Stimulated activated CD4-positive, alpha-beta T cell treated with anti-CD3 and anti-CD28 coated beads, Interleukin-12 subunit alpha, Interleukin-12 subunit beta, amount 100 ng/mL, for 24 hours (primary cell): ENCODE data around the gene LAMA4.
"Not testable (repeated sequence)": the region's sequence is repeated elsewhere in the genome, so short reads cannot be mapped to it uniquely, and the experiment has no call there.

ENCODE experiments used
- DNase-seq, 2 experiments: peaks; one replicate each; pipeline ENCODE4 v3.0.0-alpha.2; 2020; ENCODE audit warnings: low read depth in 2 of 2

LAMA4 gene

DNA sequence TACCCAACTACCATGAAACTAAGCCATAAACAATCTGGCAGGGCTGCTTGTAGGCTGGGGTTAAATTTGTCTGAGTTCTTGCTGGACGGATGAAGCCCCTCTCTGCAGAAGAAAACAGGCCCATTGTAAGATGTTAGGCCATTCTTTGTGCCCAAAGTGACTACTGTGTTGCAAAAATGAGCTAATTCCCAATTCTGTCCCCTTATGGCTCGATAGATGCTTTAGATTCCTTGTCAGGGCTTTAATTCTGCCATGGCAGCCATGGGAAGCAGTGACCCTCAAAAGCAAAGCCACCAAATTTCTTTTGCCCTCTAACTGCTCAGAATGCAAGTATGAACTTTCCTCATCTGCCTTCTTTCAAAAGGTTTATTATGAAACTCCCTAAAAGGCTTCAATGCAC is 45.2 kb downstream of the LAMA4 start:
- no peak for DNase-seq

DNA sequence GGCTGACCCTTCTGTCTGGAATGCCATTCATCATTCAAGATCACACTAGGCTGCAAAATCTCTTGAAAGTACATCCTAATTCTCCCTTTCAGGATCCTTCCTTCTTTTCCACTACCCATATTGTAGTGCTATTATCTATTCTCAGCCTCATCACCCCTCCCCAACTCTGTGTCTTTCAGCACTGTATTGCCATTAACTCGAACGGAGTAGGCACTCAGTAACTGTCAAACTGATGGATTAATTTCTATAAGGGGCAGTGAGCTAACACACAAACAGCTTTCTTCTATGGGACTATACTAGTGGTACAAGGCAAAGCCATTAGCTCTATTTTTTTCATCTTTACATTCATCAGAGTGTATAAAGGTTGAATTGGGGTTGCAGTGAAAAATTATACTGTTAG is 46.6 kb downstream of the LAMA4 start:
- no peak for DNase-seq

DNA sequence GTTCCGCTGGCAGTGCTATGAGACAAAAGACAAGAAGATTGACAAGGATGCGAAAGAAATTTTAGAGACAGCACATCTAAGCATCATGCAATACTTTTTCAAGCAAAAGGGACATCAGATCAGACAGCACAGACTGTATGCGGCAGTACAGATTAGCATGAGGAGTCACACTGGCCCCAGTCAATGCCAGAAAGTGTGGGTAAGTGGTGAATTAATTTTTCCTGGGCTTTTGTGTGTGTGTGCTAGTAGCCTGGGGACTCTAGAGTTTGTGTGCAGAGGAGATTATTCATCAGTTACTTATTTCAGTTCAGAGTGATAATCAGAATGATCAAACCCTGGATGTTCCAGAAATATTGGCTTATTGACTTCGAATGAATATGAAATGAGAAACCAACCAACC is 47.2 kb downstream of the LAMA4 start:
- no peak for DNase-seq

DNA sequence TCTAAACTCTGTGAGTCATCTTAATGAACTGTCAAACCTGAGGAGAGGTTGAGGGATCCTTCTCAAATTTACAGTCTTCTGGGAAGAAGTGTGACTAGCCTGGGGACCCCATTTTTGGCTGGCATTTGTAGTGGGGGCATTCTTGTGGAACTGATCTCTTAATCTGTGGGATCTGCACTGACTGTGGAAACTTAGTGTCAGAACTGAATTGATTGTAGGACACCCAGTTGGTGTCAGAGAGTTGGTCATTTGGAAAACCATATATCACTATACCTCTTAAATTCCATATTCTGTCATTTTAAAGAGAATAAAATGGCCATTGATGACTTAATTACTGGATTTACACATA is 48.3 kb downstream of the LAMA4 start:
- no peak for DNase-seq

DNA sequence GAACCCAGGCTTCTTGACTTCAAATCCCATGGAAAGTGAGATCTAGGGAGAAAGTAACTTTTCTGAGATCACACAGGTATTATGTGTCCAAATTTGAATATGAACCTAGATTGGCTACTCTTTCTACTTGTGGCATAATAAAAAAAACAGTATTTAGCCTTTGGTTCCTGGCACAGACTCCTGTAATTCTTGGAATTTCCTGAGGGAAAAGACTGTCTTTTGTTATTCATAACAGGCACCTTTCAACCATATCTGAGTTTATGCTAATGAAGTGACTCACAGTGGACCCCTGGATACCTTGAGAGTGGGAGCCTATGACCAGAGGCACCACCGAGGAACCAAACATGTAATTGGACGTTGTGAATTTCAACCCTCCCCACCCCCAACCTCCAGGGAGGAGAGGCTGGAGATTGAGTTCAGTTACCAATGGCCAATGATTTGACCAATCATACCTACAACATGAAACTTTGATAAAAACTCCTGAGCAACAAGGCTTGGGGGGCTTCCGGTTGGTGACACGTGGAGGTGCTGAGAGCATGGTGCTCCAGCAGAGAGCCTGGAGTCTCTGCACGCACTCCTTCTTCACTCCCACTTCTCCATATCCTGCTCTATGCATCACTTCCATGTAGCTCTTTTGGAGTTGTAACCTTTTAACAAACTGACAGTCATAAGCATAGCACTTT is 48.8 kb downstream of the LAMA4 start:
- no peak for DNase-seq

DNA sequence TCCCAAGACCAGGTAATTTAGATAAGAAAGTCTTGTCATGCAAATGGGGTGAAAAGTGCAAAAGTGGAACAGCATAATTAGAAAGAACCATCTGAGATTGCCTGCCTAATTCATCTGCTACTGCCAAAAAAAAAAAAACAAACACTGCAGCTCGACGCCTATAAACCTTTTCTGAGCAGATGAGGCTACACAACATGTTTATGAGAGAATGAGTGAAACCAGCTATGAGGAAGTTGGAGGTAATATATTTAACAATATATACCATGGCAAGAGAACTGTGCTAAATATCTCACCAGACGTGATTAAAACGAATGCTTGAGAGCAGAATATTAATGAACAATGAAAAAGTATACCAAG is 50.0 kb downstream of the LAMA4 start:
- DNase-seq = no peak

DNA sequence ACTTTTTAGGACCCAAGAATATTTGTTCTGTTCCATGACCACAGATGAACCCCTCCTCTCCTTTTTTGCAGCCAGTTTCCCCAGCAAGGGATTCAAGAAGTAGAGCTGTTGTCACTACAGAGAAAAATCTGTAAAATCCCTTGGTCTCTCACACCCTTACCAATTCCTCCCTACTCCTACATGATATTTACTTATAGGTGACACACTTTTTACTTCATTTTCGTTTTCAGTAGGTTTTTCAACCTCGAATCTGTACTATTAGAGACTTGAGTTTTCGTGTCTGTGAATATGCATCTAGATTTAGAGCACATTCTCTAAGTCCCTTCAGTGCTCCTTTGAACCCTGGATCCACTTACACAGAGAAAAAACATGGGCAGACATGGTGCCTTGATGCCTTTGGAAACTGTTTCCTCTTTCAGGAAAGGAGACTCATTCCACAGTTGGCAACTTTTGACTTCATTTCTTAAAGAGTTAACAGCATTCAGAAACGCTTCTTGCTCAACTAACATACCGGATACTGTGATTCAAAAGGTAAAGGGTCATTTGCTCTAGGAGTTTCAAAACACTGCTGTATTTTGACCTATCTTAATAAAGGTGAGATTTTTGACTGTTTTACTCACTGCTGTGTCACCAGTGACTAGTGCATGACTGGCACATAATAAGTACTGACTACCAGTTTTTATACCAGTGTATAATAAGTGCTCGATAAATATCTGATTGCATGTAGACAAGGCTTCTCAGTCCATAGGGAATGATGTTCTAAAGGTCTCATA is 50.6 kb downstream of the LAMA4 start:
- DNase-seq = no peak

DNA sequence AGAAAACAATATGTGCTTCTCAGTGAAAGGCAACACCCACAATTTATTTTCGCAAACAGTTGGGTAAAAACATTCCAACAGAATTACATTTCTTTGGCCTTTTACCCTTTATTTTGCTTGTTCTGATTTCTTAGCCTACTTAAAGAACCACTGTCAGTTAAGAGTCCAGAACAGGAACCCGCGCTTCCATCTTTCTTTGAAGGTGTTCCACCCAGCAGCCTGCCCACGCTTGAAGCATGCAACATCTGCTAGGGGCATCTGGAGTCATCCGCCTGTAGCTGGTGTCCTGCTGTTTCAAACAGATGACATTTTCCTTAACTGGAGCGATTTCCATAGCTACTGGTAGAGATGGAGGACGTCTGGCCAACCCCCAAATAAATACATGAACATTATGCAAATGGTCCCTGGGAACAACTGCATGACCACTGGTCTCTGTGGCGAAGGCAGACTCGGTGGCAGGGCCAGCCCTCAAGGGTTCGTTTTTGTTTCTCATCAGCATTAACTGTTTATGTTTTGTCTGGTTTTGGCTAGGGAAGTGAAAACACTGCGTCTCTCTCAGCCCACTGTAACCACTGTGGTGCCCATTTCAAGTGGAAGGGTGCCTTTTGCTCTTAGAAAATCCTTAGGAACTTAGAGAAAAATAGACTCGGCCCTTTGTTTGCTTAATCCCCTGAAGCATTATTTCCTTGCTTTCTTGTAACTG is 51.6 kb downstream of the LAMA4 start:
- DNase-seq = no peak

DNA sequence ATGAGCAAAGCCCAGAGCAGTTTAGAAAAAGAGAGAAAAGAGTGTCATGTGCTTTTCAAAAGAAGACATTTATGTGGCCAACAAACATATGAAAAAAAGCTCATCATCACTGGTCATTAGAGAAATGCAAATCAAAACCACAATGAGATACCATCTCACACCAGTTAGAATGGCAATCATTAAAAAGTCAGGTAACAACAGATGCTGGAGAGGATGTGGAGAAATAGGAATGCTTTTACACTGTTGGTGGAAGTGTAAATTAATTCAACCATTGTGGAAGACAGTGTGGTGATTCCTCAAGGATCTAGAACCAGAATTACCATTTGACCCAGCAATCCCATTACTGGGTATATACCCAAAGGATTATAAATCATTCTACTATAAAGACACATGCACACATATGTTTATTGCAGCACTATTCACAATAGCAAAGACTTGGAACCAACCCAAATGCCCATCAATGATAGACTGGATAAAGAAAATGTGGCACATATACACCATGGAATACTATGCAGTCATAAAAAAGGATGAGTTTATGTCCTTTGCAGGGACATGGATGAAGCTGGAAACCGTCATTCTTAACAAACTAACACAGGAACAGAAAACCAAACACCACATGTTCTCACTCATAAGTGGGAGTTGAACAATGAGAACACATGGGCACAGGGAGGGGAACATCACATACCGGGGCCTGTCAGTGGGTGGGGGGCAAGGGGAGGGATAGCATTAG is 54.0 kb downstream of the LAMA4 start:
- DNase-seq = not testable (repeated sequence)

DNA sequence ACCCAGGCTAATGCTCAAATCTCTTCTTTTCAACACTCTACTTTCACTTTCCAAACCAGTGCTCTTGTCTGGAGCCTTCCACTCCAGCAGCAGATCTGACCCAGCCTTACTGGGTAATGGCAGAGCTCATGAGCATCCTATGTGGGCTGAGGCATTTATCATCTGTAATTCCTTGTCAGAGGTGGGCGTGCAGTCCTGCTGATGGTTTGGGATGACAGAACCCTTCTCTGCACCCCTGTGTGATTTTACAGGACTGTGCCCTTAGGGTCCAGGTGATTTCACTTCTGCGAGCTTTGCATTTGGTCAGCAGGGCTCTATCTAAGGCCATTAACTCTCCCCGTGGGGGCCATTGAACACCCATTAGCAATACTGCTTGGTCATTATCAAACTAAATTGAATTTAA is 55.4 kb downstream of the LAMA4 start:
- DNase-seq = no peak

DNA sequence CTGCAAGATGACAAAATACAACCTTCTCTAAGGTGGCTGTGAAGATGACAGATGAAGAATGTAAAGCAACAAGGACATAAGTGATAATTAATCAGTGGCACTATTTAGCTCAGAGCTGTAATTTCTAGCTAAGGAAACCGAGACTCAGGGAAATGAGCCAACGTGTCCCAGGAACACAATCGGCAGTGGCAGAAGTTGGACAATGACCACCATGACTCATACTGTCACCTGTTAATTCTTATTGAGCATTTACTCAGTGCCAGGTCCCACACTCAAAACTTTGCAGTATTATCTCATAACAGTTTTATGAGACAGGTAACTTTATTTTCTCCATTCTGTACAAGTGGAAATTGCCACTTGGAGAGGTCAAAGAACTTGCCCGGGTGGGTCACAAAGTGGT is 55.8 kb downstream of the LAMA4 start:
- no peak for DNase-seq

DNA sequence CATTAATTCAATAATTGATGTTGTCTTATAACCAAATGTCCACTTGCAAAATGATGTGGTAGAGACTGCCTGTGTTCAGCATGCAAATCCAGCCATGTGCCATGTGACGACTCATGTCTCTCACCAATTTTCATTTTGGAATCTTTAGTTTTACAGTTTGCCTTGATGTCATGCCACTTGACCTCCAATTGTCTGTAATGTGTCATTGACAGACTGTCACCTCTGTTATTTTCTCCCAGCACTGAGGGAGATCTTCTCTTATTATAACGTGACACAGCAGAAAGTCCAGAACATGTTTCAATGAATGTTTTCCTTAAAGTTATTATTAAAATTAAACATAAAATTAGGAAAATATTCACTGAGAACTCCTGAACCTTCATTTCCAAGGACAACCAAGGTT is 56.7 kb downstream of the LAMA4 start:
- no peak for DNase-seq

DNA sequence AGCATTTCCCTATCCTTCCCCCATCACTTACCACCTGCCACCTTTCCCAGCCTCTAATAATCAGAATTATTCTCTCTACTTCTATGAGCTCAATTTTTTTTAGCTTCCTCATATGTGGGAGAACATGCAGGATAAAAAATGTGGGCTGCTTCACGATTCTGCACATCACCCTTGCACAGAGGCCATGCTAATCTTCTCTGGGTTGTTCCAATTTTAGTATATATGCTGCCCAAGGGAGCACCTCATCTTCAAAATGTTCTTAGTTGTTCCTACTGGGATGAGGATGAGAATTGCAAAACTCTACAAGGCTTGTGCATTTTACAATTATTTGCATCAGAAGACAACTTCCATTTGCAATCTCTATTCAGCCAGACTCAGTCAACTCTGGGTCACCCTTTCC is 58.1 kb downstream of the LAMA4 start:
- no peak for DNase-seq

DNA sequence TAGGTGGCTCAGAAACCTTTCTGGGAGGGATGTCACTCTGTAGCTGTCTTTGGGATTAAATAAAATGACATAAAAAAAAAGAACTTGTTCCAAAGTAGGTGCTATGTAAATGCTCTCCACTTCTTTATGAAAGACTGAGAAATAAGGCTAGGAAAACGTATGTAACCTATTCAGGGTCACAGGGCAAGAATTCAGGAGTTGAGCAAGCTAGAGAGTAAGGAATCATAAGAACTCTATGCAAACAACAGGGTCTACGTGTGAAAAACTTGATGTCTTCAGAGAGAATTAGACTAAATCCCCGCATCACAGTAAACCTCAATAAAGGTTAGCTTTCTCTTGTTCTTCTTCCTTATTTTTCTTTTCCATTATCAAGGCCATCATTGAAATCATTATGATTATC is 59.2 kb downstream of the LAMA4 start:
- DNase-seq = no peak

DNA sequence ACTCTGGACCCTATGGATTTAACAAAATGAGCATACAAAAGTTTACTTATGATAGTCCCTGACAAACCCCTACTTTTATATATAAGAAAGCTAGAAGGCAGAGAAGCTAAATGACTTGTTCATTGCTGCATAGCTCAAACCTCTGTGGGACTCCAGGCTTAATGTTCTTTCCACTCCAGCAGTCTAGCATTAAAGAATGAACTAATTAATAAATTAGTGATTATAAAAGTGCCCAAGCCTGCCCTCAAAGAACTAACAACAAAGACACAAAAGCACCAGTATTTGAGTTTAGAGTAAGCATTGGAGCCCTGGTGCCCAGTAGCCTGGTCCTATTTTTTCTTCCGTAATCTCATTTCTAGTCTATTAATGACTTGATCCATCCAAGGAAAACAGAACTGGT is 59.9 kb downstream of the LAMA4 start:
- no peak for DNase-seq

DNA sequence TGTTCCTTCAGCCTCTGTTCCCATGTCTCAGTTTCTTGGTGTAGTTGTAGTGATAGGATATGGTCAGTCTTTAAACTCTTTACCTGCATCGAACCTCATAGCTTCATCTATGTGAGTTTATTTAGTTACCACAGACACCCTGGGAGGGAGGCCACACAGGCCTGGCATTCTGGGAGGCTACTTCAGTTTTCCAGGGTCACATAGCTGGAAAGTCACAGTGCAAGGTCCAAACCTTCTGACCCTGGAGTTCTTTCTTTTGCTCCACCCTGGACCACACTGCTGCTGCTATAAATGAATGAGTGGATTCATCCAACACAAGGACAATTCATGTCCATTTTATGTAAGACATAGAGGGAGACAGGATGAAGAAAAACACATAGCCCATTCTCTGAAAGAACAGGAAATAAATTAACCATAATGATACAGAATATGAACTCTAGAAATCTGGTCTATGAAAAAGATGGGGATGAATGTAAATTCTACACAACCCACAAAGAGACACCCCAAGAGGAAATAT is 60.8 kb downstream of the LAMA4 start:
- no peak for DNase-seq

DNA sequence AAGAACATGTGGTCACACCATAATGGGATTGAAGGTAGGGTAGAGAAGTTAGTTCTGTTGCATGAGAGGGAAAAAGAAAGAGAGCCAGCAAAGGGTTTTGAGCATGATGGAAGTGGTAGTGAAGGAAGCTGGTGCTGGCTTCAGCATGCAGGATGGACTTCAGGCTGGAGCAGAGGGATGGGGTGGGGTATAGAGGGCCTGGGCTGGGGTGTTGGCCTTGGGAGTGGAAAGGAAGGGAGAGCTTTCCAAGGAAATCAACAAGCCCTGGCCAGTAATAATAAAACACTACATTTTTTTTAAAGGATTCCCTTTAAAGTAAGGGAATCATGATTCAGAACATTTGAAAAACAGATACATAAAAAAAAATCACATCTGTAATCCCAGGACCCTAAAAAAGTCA is 61.2 kb downstream of the LAMA4 start:
- no peak for DNase-seq

DNA sequence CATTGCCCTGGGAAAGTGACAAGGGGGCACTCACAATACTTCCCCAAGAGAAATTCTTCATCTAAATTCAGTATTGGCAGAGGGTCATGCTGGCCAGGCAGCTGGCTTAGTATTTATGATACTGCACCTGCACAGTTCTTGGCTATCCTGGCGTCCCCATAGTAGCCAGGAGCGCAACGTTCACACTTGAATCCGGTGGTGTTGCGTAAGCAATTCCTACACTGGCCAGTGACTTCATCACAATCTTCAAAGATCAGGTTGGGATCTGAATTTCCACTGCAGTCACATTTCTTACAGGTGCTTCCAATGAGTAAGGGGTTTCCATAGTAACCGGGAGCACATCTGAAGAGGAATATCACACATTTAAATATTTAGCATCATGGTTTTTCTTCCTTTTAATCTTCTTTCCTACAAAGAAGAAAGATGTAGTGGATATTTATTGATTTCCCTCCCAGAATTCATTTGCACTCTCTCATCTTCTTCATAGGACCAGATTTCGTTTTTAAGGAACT is 62.8 kb downstream of the LAMA4 start:
- DNase-seq = no peak

DNA sequence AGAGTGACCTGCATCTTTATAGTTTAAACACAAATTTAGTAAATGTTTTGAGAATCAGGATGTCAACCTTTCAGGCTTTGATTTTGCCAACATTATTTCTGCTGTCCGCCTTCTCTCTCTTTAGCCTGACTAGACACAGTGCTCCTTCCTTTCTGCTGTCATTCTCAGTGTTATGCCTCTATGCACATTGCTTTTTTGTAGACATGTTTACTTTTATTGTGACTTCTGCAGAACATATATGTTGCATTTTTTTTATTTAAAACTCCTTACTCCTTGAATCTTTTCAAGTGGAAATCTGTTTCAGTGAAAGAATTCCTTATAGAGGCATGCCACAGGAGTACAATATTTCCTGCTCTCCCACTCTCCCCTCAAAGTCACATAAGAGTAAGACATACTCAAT is 64.2 kb downstream of the LAMA4 start:
- no peak for DNase-seq

DNA sequence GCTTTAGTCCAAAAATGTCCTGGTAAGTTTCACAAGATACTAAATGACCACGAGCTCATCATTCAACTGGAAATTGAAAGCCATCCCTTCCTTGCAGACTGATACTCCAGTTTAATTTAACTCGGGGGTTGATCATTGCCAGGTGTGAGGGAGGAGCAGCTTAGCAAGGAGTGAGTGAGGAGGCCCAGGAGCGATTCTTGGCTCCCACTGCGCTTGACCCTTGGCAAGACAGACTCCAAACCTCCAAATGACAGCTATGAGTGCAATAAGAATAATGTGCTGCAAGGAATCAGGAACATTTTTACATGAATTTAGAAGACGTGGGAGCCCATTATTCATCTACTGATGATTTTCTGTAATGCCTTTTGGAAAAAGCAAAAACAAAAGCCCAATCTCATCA is 64.9 kb downstream of the LAMA4 start:
- no peak for DNase-seq

DNA sequence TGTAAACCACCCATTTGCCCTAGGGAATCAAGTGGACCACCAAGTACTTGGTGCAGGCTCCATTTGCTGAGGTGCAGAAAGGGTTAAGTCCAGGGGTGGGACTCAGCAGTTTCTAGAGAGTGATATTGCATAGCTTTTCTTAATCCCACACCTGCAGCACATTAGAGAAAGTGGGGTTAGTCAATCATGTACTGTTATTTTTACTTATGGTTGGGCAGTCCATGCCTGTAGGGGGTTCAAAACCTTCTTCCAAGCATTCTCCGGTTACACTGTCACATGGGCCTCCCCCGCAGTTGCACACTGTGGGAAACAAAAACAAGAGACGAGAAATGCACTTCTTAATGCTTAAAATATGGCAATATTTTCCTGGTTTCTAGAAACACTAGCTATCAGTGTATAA is 65.5 kb downstream of the LAMA4 start:
- DNase-seq = no peak

DNA sequence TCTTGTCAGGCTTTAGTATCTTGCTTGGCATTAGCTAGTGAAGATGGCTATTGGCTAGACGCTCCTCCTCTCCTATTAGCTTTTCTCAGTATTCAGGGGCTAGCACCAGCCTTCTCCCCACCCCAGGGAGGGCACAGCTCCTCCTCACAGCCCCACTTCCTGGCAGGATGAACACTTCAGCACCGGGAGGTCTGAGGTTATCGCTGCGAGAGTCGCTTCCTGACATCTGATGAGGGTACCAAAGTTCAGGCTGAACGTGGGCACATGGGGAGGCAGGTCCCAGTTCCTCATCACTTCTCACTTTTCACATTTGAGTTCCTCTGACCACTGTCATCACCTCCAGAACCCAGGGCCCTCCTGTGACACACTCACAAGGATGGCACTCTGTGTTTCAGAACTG is 66.6 kb downstream of the LAMA4 start:
- no peak for DNase-seq
